Activated naive CD8-positive, alpha-beta T cell treated with anti-CD3 and anti-CD28 coated beads for 36 hours (primary cell): Measurements from ENCODE around the gene MEIOC. TPM values are rescaled to one million over a fixed set of nuclear protein-coding genes. Genes with fewer than 3 reads are reported as not detected.
"Not testable (repeated sequence)": the region's sequence is repeated elsewhere in the genome, so short reads cannot be mapped to it uniquely, and the experiment has no call there.

Source experiments
- DNase-seq: peaks from one replicate; pipeline ENCODE4 v3.0.0; 2021
- H3K27ac Mint-ChIP-seq: one replicate; pipeline ENCODE4 v1.8.0; 2022; ENCODE audit warnings: mild to moderate bottlenecking, moderate library complexity, mixed read lengths
- H3K27me3 Mint-ChIP-seq: one replicate; pipeline ENCODE4 v1.8.0; 2022; ENCODE audit warnings: mild to moderate bottlenecking, mixed read lengths
- H3K36me3 Mint-ChIP-seq: one replicate; pipeline ENCODE4 v1.8.0; 2021; ENCODE audit warnings: mild to moderate bottlenecking, mixed read lengths
- H3K4me1 Mint-ChIP-seq: one replicate; pipeline ENCODE4 v1.8.0; 2021; ENCODE audit warnings: mixed read lengths
- H3K4me3 Mint-ChIP-seq: one replicate; pipeline ENCODE4 v1.8.0; 2022; ENCODE audit warnings: mild to moderate bottlenecking, moderate library complexity, mixed read lengths
- H3K9me3 Mint-ChIP-seq: one replicate; pipeline ENCODE4 v1.8.0; 2022; ENCODE audit warnings: mixed read lengths
- total RNA-seq, 2 experiments: library from RNA; stranded (reverse); gene quantifications; one replicate each; pipeline ENCODE4 v1.2.3, GENCODE V29; 2021

Gene MEIOC
- total RNA-seq, 2 experiments from 2014 or later: 0.19 to 0.30 TPM

- Mint-ChIP-seq H3K9me3 (no peaks in the 10 kb centered on the region), H3K4me1 (no peaks in the 10 kb centered on the region), H3K4me3 (no peak overlapping the region), H3K36me3 (no peaks in the 10 kb centered on the region), H3K27me3 (peaks cover 7% of the 10 kb centered on the region), H3K27ac (no peak overlapping the region)
- DNase-seq: no peak
Measured at GRCh38 chr17:44633998-44634397, 22.3 kb upstream of the MEIOC start.

GRCh38 chr17:44634401-44634800, 21.9 kb upstream of the MEIOC start:
- H3K27ac Mint-ChIP-seq, H3K9me3 Mint-ChIP-seq, H3K4me3 Mint-ChIP-seq, H3K27me3 Mint-ChIP-seq, H3K36me3 Mint-ChIP-seq, H3K4me1 Mint-ChIP-seq, DNase-seq: not testable (repeated sequence)

- H3K27me3 Mint-ChIP-seq: peaks cover 11% of the 10 kb centered on the region
Measured at GRCh38 chr17:44636562-44636961, 19.7 kb upstream of the MEIOC start.

GRCh38 chr17:44637066-44637465, 19.2 kb upstream of the MEIOC start:
- H3K4me3 Mint-ChIP-seq: no peak overlapping the region

More at GRCh38 chr17:44636562-44636961, 19.7 kb upstream of the MEIOC start:
- DNase-seq: no peak
- no peaks in the 10 kb centered on the region for H3K9me3 Mint-ChIP-seq
- H3K36me3 Mint-ChIP-seq: no peaks in the 10 kb centered on the region
- H3K27ac Mint-ChIP-seq: no peak overlapping the region
- H3K4me1 Mint-ChIP-seq: no peaks in the 10 kb centered on the region
- no peak overlapping the region for H3K4me3 Mint-ChIP-seq

GRCh38 chr17:44642834-44643233, 13.4 kb upstream of the MEIOC start:
- Mint-ChIP-seq H3K27me3 (peaks cover 47% of the 10 kb centered on the region), H3K9me3 (no peaks in the 10 kb centered on the region), H3K4me3 (no peak overlapping the region), H3K4me1 (no peaks in the 10 kb centered on the region), H3K36me3 (no peaks in the 10 kb centered on the region), H3K27ac (no peak overlapping the region)
- DNase-seq: no peak

More at GRCh38 chr17:44637066-44637465, 19.2 kb upstream of the MEIOC start:
- no peak overlapping the region for H3K27ac Mint-ChIP-seq
- no peak for DNase-seq
- H3K4me1 Mint-ChIP-seq: no peaks in the 10 kb centered on the region
- H3K36me3 Mint-ChIP-seq: no peaks in the 10 kb centered on the region
- H3K27me3 Mint-ChIP-seq: peaks cover 16% of the 10 kb centered on the region
- no peaks in the 10 kb centered on the region for H3K9me3 Mint-ChIP-seq

- Mint-ChIP-seq H3K27me3 (peaks cover 53% of the 10 kb centered on the region), H3K36me3 (no peaks in the 10 kb centered on the region), H3K4me3 (no peak overlapping the region), H3K9me3 (no peaks in the 10 kb centered on the region), H3K4me1 (no peaks in the 10 kb centered on the region), H3K27ac (no peak overlapping the region)
- no peak for DNase-seq
Measured at GRCh38 chr17:44645341-44645740, 10.9 kb upstream of the MEIOC start.

- H3K4me1 Mint-ChIP-seq: no peaks in the 10 kb centered on the region
- H3K27me3 Mint-ChIP-seq: peaks cover 60% of the 10 kb centered on the region
- no peaks in the 10 kb centered on the region for H3K9me3 Mint-ChIP-seq
- H3K36me3 Mint-ChIP-seq: no peaks in the 10 kb centered on the region
- DNase-seq: no peak
- no peak overlapping the region for H3K4me3 Mint-ChIP-seq
- no peak overlapping the region for H3K27ac Mint-ChIP-seq
Measured at GRCh38 chr17:44646280-44646679, 10.0 kb upstream of the MEIOC start.

- Mint-ChIP-seq H3K4me1 (no peaks in the 10 kb centered on the region), H3K9me3 (no peaks in the 10 kb centered on the region), H3K4me3 (no peak overlapping the region), H3K27me3 (peaks cover 51% of the 10 kb centered on the region), H3K27ac (no peak overlapping the region), H3K36me3 (no peaks in the 10 kb centered on the region)
- no peak for DNase-seq
Measured at GRCh38 chr17:44647736-44648135, 8.5 kb upstream of the MEIOC start.

GRCh38 chr17:44648963-44649362, 7.3 kb upstream of the MEIOC start:
- H3K36me3 Mint-ChIP-seq: no peaks in the 10 kb centered on the region
- H3K9me3 Mint-ChIP-seq: no peaks in the 10 kb centered on the region
- no peaks in the 10 kb centered on the region for H3K4me1 Mint-ChIP-seq
- H3K4me3 Mint-ChIP-seq: no peak overlapping the region
- no peak for DNase-seq
- H3K27me3 Mint-ChIP-seq: peaks cover 50% of the 10 kb centered on the region
- H3K27ac Mint-ChIP-seq: no peak overlapping the region

- peaks cover 2% of the 10 kb centered on the region for H3K4me1 Mint-ChIP-seq
- DNase-seq: no peak
- no peak overlapping the region for H3K4me3 Mint-ChIP-seq
- no peak overlapping the region for H3K27ac Mint-ChIP-seq
- H3K36me3 Mint-ChIP-seq: no peaks in the 10 kb centered on the region
- H3K27me3 Mint-ChIP-seq: peaks cover 55% of the 10 kb centered on the region
- peaks cover 3% of the 10 kb centered on the region for H3K9me3 Mint-ChIP-seq
Measured at GRCh38 chr17:44651228-44651627, 5.0 kb upstream of the MEIOC start.

GRCh38 chr17:44652727-44653126, 3.5 kb upstream of the MEIOC start:
- Mint-ChIP-seq H3K27me3 (peaks cover 66% of the 10 kb centered on the region), H3K36me3 (peaks cover 3% of the 10 kb centered on the region), H3K27ac (no peak overlapping the region), H3K4me1 (peaks cover 5% of the 10 kb centered on the region), H3K4me3 (no peak overlapping the region), H3K9me3 (peaks cover 3% of the 10 kb centered on the region)
- DNase-seq: no peak

GRCh38 chr17:44653384-44653783, 2.9 kb upstream of the MEIOC start:
- Mint-ChIP-seq H3K4me1 (peaks cover 5% of the 10 kb centered on the region), H3K9me3 (peaks cover 3% of the 10 kb centered on the region), H3K27me3 (peaks cover 66% of the 10 kb centered on the region), H3K36me3 (peaks cover 3% of the 10 kb centered on the region), H3K4me3 (no peak overlapping the region), H3K27ac (no peak overlapping the region)
- DNase-seq: no peak

GRCh38 chr17:44653954-44654353, 2.3 kb upstream of the MEIOC start:
- H3K4me3 Mint-ChIP-seq: no peak overlapping the region
- H3K27me3 Mint-ChIP-seq: peaks cover 62% of the 10 kb centered on the region
- no peak overlapping the region for H3K27ac Mint-ChIP-seq
- peaks cover 5% of the 10 kb centered on the region for H3K4me1 Mint-ChIP-seq
- peaks cover 3% of the 10 kb centered on the region for H3K36me3 Mint-ChIP-seq
- no peak for DNase-seq
- H3K9me3 Mint-ChIP-seq: peaks cover 3% of the 10 kb centered on the region

- peaks cover 3% of the 10 kb centered on the region for H3K4me1 Mint-ChIP-seq
- no peak for DNase-seq
- peaks cover 3% of the 10 kb centered on the region for H3K36me3 Mint-ChIP-seq
- no peak overlapping the region for H3K4me3 Mint-ChIP-seq
- H3K27ac Mint-ChIP-seq: no peak overlapping the region
- no peaks in the 10 kb centered on the region for H3K9me3 Mint-ChIP-seq
- peaks cover 22% of the 10 kb centered on the region for H3K27me3 Mint-ChIP-seq
Measured at GRCh38 chr17:44661835-44662234, 5.6 kb downstream of the MEIOC start.

- H3K9me3 Mint-ChIP-seq: no peaks in the 10 kb centered on the region
- peaks cover 2% of the 10 kb centered on the region for H3K4me1 Mint-ChIP-seq
- no peak for DNase-seq
- no peak overlapping the region for H3K27ac Mint-ChIP-seq
- H3K4me3 Mint-ChIP-seq: no peak overlapping the region
- H3K36me3 Mint-ChIP-seq: no peaks in the 10 kb centered on the region
- H3K27me3 Mint-ChIP-seq: peaks cover 10% of the 10 kb centered on the region
Measured at GRCh38 chr17:44663095-44663494, 6.8 kb downstream of the MEIOC start.

- Mint-ChIP-seq H3K27ac (no peak overlapping the region), H3K4me1 (peaks cover 2% of the 10 kb centered on the region), H3K36me3 (no peaks in the 10 kb centered on the region), H3K9me3 (no peaks in the 10 kb centered on the region), H3K4me3 (no peak overlapping the region), H3K27me3 (peaks cover 6% of the 10 kb centered on the region)
- no peak for DNase-seq
Measured at GRCh38 chr17:44664867-44665266, 8.6 kb downstream of the MEIOC start.

- H3K4me1 Mint-ChIP-seq: peaks cover 2% of the 10 kb centered on the region
- no peak for DNase-seq
- no peaks in the 10 kb centered on the region for H3K36me3 Mint-ChIP-seq
- no peak overlapping the region for H3K4me3 Mint-ChIP-seq
- no peak overlapping the region for H3K27ac Mint-ChIP-seq
- no peaks in the 10 kb centered on the region for H3K9me3 Mint-ChIP-seq
- H3K27me3 Mint-ChIP-seq: peaks cover 6% of the 10 kb centered on the region
Measured at GRCh38 chr17:44666006-44666405, 9.7 kb downstream of the MEIOC start.
